ENCODE measurements around the gene POTEE.
"Not testable (repeated sequence)": the region's sequence is repeated elsewhere in the genome, so short reads cannot be mapped to it uniquely, and the experiment has no call there.

Gene POTEE

GRCh38 chr2:131209030-131209772 lies at the start of gene POTEE:
POTEE (plus strand) TSS chr2:131209536; CDS start chr2:131218403, 8,867 bp downstream.
- not testable (repeated sequence) for DNase-seq

- DNase-seq = not testable (repeated sequence)
These were observed 43.8 kb upstream of the POTEE start for GRCh38 chr2:131165562-131165961.

- DNase-seq = no peak
These were observed 40.8 kb upstream of the POTEE start for GRCh38 chr2:131168538-131168937.

GRCh38 chr2:131178050-131178449 lies 31.3 kb upstream of the POTEE start:
- not testable (repeated sequence) for DNase-seq

GRCh38 chr2:131178721-131179418 lies 30.5 kb upstream of the POTEE start:
- not testable (repeated sequence) for DNase-seq

GRCh38 chr2:131181451-131181850 lies 27.9 kb upstream of the POTEE start:
- DNase-seq = not testable (repeated sequence)

- not testable (repeated sequence) for DNase-seq
These were observed 15.9 kb upstream of the POTEE start for GRCh38 chr2:131193421-131193820.

GRCh38 chr2:131196186-131196585 lies 13.2 kb upstream of the POTEE start:
- not testable (repeated sequence) for DNase-seq

- DNase-seq = no peak
These were observed 8.2 kb upstream of the POTEE start for GRCh38 chr2:131201098-131201497.

- not testable (repeated sequence) for DNase-seq
These were observed 1.5 kb upstream of the POTEE start for GRCh38 chr2:131207839-131208238.

GRCh38 chr2:131209773-131210104 lies 403 bp downstream of the POTEE start:
- DNase-seq = not testable (repeated sequence)

GRCh38 chr2:131210434-131211211 lies 1.3 kb downstream of the POTEE start:
- not testable (repeated sequence) for DNase-seq

- DNase-seq = not testable (repeated sequence)
These were observed 8.1 kb downstream of the POTEE start for GRCh38 chr2:131217238-131217986.

- DNase-seq = not testable (repeated sequence)
These were observed 26.5 kb downstream of the POTEE start for GRCh38 chr2:131235543-131236449.
